K562 (cell line): ENCODE measurements around the gene COL26A1. TPM values are rescaled to one million over a fixed set of nuclear protein-coding genes. Genes with fewer than 3 reads are reported as not detected.

Experiments
- ATAC-seq: fragments of 200-7000 bp; cut with Tn5 transposase; 3 replicates; pipeline ENCODE4 v1.9.1; 2020; ENCODE audit warnings: moderate library complexity
- BruUV-seq: library from RNA; stranded (reverse); fragments of 400-500 nt; replicated peaks from 2 replicates; lab custom pipeline; 2021; lab: Mats Ljungman, UMichigan
- CTCF ChIA-PET: fragments of 300-600 bp; formaldehyde crosslinking; extraction: SDS; loops from one replicate; lab custom pipeline; 2021; ENCODE audit warnings: low intra/inter-chr PET ratio; lab: Yijun Ruan, JAX
- POLR2A ChIA-PET: fragments of 300-600, 350-650 bp; sonication (Branson Sonifier 250); formaldehyde crosslinking; extraction: SDS; loops from one replicate; lab custom pipeline; 2021; ENCODE audit warnings: antibody characterized with exemption, inconsistent platforms; lab: Yijun Ruan, JAX
- DNase-seq, 4 experiments: peaks; one replicate each; pipeline versions ENCODE4 v3.0.0 to v3.0.0-alpha.2; 2011 to 2018; ENCODE audit warnings: low spot score in 3 of 4, mixed read lengths in 3 of 4; ENCODE audit errors: extremely low read depth in 1 of 4
- FAIRE-seq: peaks from 2 replicates; lab custom pipeline; 2011; peaks lifted over from hg19 to GRCh38; lab: Jason Lieb, UNC
- H2AFZ ChIP-seq: 2 replicates; pipeline ENCODE4 v1.6.0; 2011; ENCODE audit warnings: low read depth, low read length, control low read depth, inconsistent platforms
- H3K27ac ChIP-seq: fragments of 200-600 bp; 3 replicates; pipeline ENCODE4 v1.8.0; 2011; ENCODE audit warnings: low read depth, mild to moderate bottlenecking, control low read depth, inconsistent platforms, low read length, moderate library complexity, mixed read lengths; ENCODE audit errors: extremely low read depth
- H3K27me3 ChIP-seq, 2 experiments: fragments of 300-600 bp in 1 of 2; 2 replicates in 1 of 2; 3 replicates in 1 of 2; pipeline versions ENCODE4 v1.6.0 to v1.8.0; 2011; ENCODE audit warnings: inconsistent platforms in 2 of 2, low read length in 2 of 2, mild to moderate bottlenecking in 1 of 2, mixed read lengths in 1 of 2, moderate library complexity in 1 of 2; ENCODE audit not compliant: control insufficient read depth in 2 of 2, insufficient read depth in 2 of 2
- H3K36me3 ChIP-seq: fragments of 300-600 bp; 3 replicates; pipeline ENCODE4 v1.8.0; 2011; ENCODE audit warnings: mild to moderate bottlenecking, low read length, inconsistent platforms; ENCODE audit not compliant: control insufficient read depth, insufficient read depth
- H3K4me1 ChIP-seq, 2 experiments: fragments of 200-600 bp in 1 of 2; replicated peaks in 1 of 2; 2 replicates in 1 of 2; 3 replicates in 1 of 2; pipeline versions ENCODE4 v1.5.1 to v1.8.0; 2011; ENCODE audit warnings: inconsistent platforms in 2 of 2, low read length in 2 of 2, mild to moderate bottlenecking in 1 of 2, mixed read lengths in 1 of 2, moderate library complexity in 1 of 2; ENCODE audit not compliant: control insufficient read depth in 2 of 2, insufficient read depth in 2 of 2
- H3K4me2 ChIP-seq: 2 replicates; pipeline ENCODE4 v1.6.1; 2011; ENCODE audit warnings: low read length, control low read depth, inconsistent platforms, mixed read lengths; ENCODE audit not compliant: insufficient read depth
- H3K4me3 ChIP-seq: fragments of 200-600 bp; sonication (generic), shearing (Covaris generic); 2 replicates; pipeline ENCODE4 v1.5.1; 2016; ENCODE audit warnings: control low read depth, inconsistent platforms
- H3K79me2 ChIP-seq: fragments of 200-600 bp; 3 replicates; pipeline ENCODE4 v1.8.0; 2011; ENCODE audit warnings: low read length, inconsistent platforms; ENCODE audit not compliant: control insufficient read depth, insufficient read depth
- H3K9ac ChIP-seq, 2 experiments: 2 replicates each; pipeline versions ENCODE4 v1.6.0 to v1.6.1; 2011; ENCODE audit warnings: low read depth in 2 of 2, low read length in 2 of 2, control low read depth in 1 of 2, inconsistent platforms in 1 of 2, mild to moderate bottlenecking in 1 of 2, mixed read lengths in 1 of 2; ENCODE audit not compliant: insufficient read depth in 1 of 2
- H3K9me1 ChIP-seq: one replicate; pipeline ENCODE4 v1.6.0; 2011; ENCODE audit warnings: inconsistent platforms, mild to moderate bottlenecking, low read length, moderate library complexity; ENCODE audit not compliant: control insufficient read depth, insufficient read depth
- H3K9me3 ChIP-seq: replicated peaks from 2 replicates; pipeline ENCODE4 v1.5.1; 2011; ENCODE audit warnings: low read depth, low read length, inconsistent platforms; ENCODE audit not compliant: control insufficient read depth, insufficient read depth
- H4K20me1 ChIP-seq: replicated peaks from 2 replicates; pipeline ENCODE4 v1.6.1; 2011; ENCODE audit warnings: low read length, inconsistent platforms, mixed read lengths; ENCODE audit not compliant: control insufficient read depth, insufficient read depth
- CGGBP1 ChIP-seq: fragments of 250-450 bp; sonication (Bioruptor Pico); IDR thresholded peaks from 2 replicates; pipeline ENCODE4 v1.9.0; 2021; ENCODE audit warnings: mild to moderate bottlenecking
- DNMT1 ChIP-seq: fragments of 450-650 bp; IDR thresholded peaks from 2 replicates; pipeline ENCODE4 v1.6.1; 2016; ENCODE audit warnings: antibody characterized with exemption, mild to moderate bottlenecking
- ELK1 ChIP-seq: sonication (generic); formaldehyde crosslinking; IDR thresholded peaks from 2 replicates; pipeline ENCODE4 v1.8.1; 2022; ENCODE audit warnings: missing genetic modification reagents
- ESRRB ChIP-seq: fragments of 250-450 bp; sonication (Bioruptor Pico); IDR thresholded peaks from 2 replicates; pipeline ENCODE4 v1.5.0; 2020; ENCODE audit warnings: mild to moderate bottlenecking, moderate library complexity, borderline replicate concordance
- FOXK2 ChIP-seq, 2 experiments: fragments of 450-650 bp; IDR thresholded peaks in 1 of 2; conservative IDR thresholded peaks in 1 of 2; 2 replicates each; pipeline ENCODE4 v1.6.1; 2016; ENCODE audit warnings: low read depth in 2 of 2, mild to moderate bottlenecking in 1 of 2
- MEIS2 ChIP-seq: fragments of 450-650 bp; IDR thresholded peaks from 2 replicates; pipeline ENCODE4 v1.6.1; 2014; ENCODE audit warnings: mild to moderate bottlenecking; ENCODE audit not compliant: partially characterized antibody
- NCOR1 ChIP-seq: fragments of 450-650 bp; IDR thresholded peaks from 2 replicates; pipeline ENCODE4 v1.6.1; 2016; ENCODE audit warnings: mild to moderate bottlenecking, moderate library complexity
- NFIC ChIP-seq: fragments of 450-650 bp; IDR thresholded peaks from 2 replicates; pipeline ENCODE4 v1.6.1; 2017; ENCODE audit warnings: mild to moderate bottlenecking, inconsistent platforms
- POLR2AphosphoS2 ChIP-seq: IDR thresholded peaks from 2 replicates; pipeline ENCODE4 v1.6.1; 2012; ENCODE audit warnings: low read length, improper control_type of control experiment
- RFX1 ChIP-seq: fragments of 450-650 bp; IDR thresholded peaks from 2 replicates; pipeline ENCODE4 v1.6.1; 2016; ENCODE audit warnings: mild to moderate bottlenecking, moderate library complexity
- TAF1 ChIP-seq: IDR thresholded peaks from 2 replicates; pipeline ENCODE4 v1.6.1; 2011; ENCODE audit warnings: mild to moderate bottlenecking, low read length, moderate library complexity; ENCODE audit not compliant: insufficient read depth, control insufficient read depth, severe bottlenecking; ENCODE audit errors: extremely low read depth
- TCFL5 ChIP-seq: fragments of 250-450 bp; sonication (Bioruptor Pico); conservative IDR thresholded peaks from 2 replicates; pipeline ENCODE4 v1.6.1; 2021; ENCODE audit warnings: mild to moderate bottlenecking, moderate library complexity, matching md5 sums
- TRIM25 ChIP-seq: fragments of 450-650 bp; IDR thresholded peaks from 2 replicates; pipeline ENCODE4 v1.7.0; 2016; ENCODE audit warnings: borderline replicate concordance
- U2AF1 ChIP-seq: fragments of 200-400 bp; formaldehyde crosslinking; optimal IDR thresholded peaks from 2 replicates; pipeline ENCODE3; 2017; ENCODE audit warnings: mild to moderate bottlenecking, low read depth, low read length, moderate library complexity
- ZFX ChIP-seq: sonication (generic); formaldehyde crosslinking; IDR thresholded peaks from 2 replicates; pipeline ENCODE4 v1.8.0; 2022; ENCODE audit warnings: mild to moderate bottlenecking, missing genetic modification reagents, moderate library complexity
- ZNF165 ChIP-seq: fragments of 250-450 bp; sonication (Bioruptor Pico); IDR thresholded peaks from 2 replicates; pipeline ENCODE4 v1.4.0; 2020; ENCODE audit warnings: borderline replicate concordance
- ZNF311 ChIP-seq: fragments of 250-450 bp; sonication (Bioruptor Pico); IDR thresholded peaks from 2 replicates; pipeline ENCODE4 v1.4.0; 2020; ENCODE audit warnings: mild to moderate bottlenecking, moderate library complexity
- ZNF41 ChIP-seq: fragments of 250-450 bp; sonication (Bioruptor Pico); conservative IDR thresholded peaks from 2 replicates; pipeline ENCODE4 v1.4.0; 2020; ENCODE audit warnings: mild to moderate bottlenecking
- ZNF445 ChIP-seq: fragments of 250-450 bp; sonication (Bioruptor Pico); IDR thresholded peaks from 2 replicates; pipeline ENCODE4 v1.4.0; 2020; ENCODE audit warnings: low read depth, mild to moderate bottlenecking, moderate library complexity
- in situ Hi-C: fragments of 300-500 bp; cut with MboI; formaldehyde crosslinking; loops from 4 replicates; pipeline ENCODE4 v1.15.0; 2018; ENCODE audit warnings: inconsistent platforms, mixed read lengths
- intact Hi-C: fragments of 100-400 bp; cut with micrococcal nuclease; formaldehyde crosslinking; loops from 2 replicates; pipeline ENCODE4 v1.14.2; 2022
- polyA plus RNA-seq, 8 experiments: library from polyadenylated mRNA; depleted of rRNA in 4 of 8; stranded (reverse) in 5 of 8; unstranded in 3 of 8; fragments of >200 nt; fragmentation: Nextera tagmentation in 2 of 8; fragmentation: Illumina TruSeq in 1 of 8; extraction: Ambion mirVana in 2 of 8; extraction: Trizol in 1 of 8; gene quantifications; 2 replicates each; pipeline versions ENCODE4 v1.2.1 to v1.2.3, GENCODE V29; 2011 to 2014; ENCODE audit warnings: inconsistent platforms in 1 of 8, missing spikeins in 1 of 8
- total RNA-seq, 7 experiments: library from RNA; depleted of rRNA in 6 of 7; stranded (reverse); fragments of >200 nt in 6 of 7; fragmentation: Illumina TruSeq in 2 of 7; extraction: Trizol in 2 of 7; gene quantifications; 2 replicates each; pipeline versions ENCODE4 v1.2.1 to v1.2.3, GENCODE V29; 2011 to 2021; ENCODE audit warnings: low replicate concordance in 1 of 7

Gene COL26A1
- total and polyA plus RNA-seq, 9 of the 15 experiments (the other 6 are each of a cell fraction or from before 2014, with no cell fraction given): 0.04 to 0.39 (median 0.07) TPM; not detected in 5

GRCh38 chr7:101575721-101576120, 213.0 kb downstream of the COL26A1 start:
- no peak for ATAC-seq
- ChIA-PET POLR2A (no interaction called here), CTCF (interaction anchor here (0.8 kb wide), 1 partner anchor 13 kb away, joined by 4 read pairs; no protein-coding TSS in a partner anchor)
- no peak overlapping the region for H3K4me2 ChIP-seq
- H3K4me3 ChIP-seq: no peak overlapping the region
- no peaks in the 10 kb centered on the region for H3K9me1 ChIP-seq
- peaks cover 0 to 5% of the 10 kb centered on the region in 2 experiments; a peak in 1 of 5 replicates for H3K27me3 ChIP-seq
- no peak overlapping the region for H3K9ac ChIP-seq
- intact Hi-C loops (no loop called here), in situ Hi-C loops (no loop called here)
- H3K27ac ChIP-seq: no peak overlapping the region
- no peaks in the 10 kb centered on the region for H3K4me1 ChIP-seq
- no peak overlapping the region for H2AFZ ChIP-seq
- TF ChIP-seq ESRRB (CRISPR knock-in tag) (no peak), NCOR1 (no peak), ZNF311 (CRISPR knock-in tag) (no peak), RFX1 (no peak), POLR2AphosphoS2 (no peak), MEIS2 (no peak), TRIM25 (no peak), ELK1 (CRISPR knock-in tag) (no peak), ZFX (CRISPR knock-in tag) (no peak), ZNF445 (CRISPR knock-in tag) (no peak), NFIC (no peak), ZNF165 (no peak), TAF1 (no peak), U2AF1 (no peak), ZNF41 (no peak), TCFL5 (CRISPR knock-in tag) (no peak), CGGBP1 (CRISPR knock-in tag) (no peak), DNMT1 (no peak), FOXK2 (conservative IDR thresholded peaks at IDR 0.05 in 1 of 2, IDR thresholded peaks at IDR 0.05 in 1 of 2; ENCODE audit: low read depth in 2 of 2) (no peak)
- H3K9me3 ChIP-seq: no peaks in the 10 kb centered on the region
- no TSS peak for BruUV-seq
- FAIRE-seq: no peak
- DNase-seq: no peak
- no peaks in the 10 kb centered on the region for H3K79me2 ChIP-seq
- H4K20me1 ChIP-seq: no peaks in the 10 kb centered on the region
- H3K36me3 ChIP-seq: no peaks in the 10 kb centered on the region
